Right lobe of liver (tissue), 4 donors: ENCODE measurements around the gene CLIC6.
A peak's percentile ranks its signal among the peaks of the same experiment; 100 is the strongest.

ENCODE experiments used
- POLR2A ChIP-seq: fragments of 450-650 bp; IDR thresholded peaks from one replicate; pipeline ENCODE4 v1.6.1; 2017; ENCODE audit warnings: antibody characterized with exemption, mild to moderate bottlenecking
- TF ChIP-seq, protein P1 (sequence below), 4 donors: fragments of 200-600 bp in 3 of 4; fragments of 450-650 bp in 1 of 4; IDR thresholded peaks; one replicate each; pipeline versions ENCODE4 v1.5.1 to v1.8.0; 2016 to 2022; ENCODE audit warnings: antibody characterized with exemption in 4 of 4, mild to moderate bottlenecking in 2 of 4
- donor health status: DM: no; HTN: no; CAD: no.
- donor health status: DM: no; HTN: no; CAD: no.
- donor health status: DM: no; HTN: yes; CAD: no.

DNA sequence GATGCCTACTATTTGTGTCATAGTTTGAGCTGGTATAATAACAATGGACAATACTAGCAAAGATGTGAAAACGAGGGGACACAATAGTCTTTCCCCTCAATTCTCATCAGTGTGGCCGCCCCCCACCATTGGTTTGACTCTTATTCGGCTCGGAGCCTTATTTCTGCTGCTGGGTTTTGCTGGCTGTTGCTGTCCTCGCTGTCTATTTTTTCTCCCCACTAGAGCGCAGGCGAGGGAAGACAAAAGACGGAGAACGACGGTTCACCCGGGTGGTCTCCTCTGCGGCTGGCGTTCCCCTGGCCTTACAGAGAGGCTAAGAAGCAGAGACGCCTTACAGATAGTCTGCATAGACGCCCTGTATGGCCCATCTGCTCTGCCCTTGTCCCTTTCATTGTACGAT, 19.4 kb downstream of the CLIC6 start:
- TF ChIP-seq, protein P1, sequence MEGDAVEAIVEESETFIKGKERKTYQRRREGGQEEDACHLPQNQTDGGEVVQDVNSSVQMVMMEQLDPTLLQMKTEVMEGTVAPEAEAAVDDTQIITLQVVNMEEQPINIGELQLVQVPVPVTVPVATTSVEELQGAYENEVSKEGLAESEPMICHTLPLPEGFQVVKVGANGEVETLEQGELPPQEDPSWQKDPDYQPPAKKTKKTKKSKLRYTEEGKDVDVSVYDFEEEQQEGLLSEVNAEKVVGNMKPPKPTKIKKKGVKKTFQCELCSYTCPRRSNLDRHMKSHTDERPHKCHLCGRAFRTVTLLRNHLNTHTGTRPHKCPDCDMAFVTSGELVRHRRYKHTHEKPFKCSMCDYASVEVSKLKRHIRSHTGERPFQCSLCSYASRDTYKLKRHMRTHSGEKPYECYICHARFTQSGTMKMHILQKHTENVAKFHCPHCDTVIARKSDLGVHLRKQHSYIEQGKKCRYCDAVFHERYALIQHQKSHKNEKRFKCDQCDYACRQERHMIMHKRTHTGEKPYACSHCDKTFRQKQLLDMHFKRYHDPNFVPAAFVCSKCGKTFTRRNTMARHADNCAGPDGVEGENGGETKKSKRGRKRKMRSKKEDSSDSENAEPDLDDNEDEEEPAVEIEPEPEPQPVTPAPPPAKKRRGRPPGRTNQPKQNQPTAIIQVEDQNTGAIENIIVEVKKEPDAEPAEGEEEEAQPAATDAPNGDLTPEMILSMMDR (IDR thresholded peaks at IDR 0.05), result peak in 1 of 4 donors; percentile 44
- no peak for TF ChIP-seq POLR2A
